Glomerular endothelial cell (primary cell): Measurements from ENCODE around the gene FAM76A. TPM values are rescaled to one million over a fixed set of nuclear protein-coding genes. Genes with fewer than 3 reads are reported as not detected.
"Not testable (repeated sequence)": the region's sequence is repeated elsewhere in the genome, so short reads cannot be mapped to it uniquely, and the experiment has no call there.

Experiments
- DNase-seq: peaks from one replicate; pipeline ENCODE4 v3.0.0-alpha.2; 2011; ENCODE audit warnings: low read depth, low spot score; ENCODE audit errors: extremely low read depth
- total RNA-seq: library from RNA; depleted of rRNA; stranded (reverse); fragments of >200 nt; gene quantifications from 2 replicates; pipeline ENCODE4 v1.2.3, GENCODE V29; 2015

The FAM76A gene
- total RNA-seq, 1 donor from 2014 or later, result 6.8 TPM

DNA sequence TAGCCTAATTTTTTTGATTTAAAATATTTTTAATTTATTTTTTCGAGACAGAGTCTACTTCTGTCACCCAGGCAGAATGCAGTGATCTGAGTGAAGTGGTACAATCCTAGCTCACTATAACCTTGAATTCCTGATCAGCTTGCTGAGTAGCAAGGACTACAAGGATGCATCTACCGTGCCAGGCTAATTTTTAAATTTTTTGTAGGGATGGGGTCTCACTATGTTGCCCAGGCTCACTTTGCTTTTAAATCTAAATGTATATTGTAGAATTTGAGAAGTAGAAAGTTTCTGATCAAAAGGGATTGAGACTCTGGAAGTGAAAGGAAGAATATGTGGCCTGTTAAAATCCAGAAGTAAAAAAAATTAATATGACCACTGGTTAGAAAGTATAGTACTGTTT is 48.9 kb downstream of the FAM76A start:
- no peak for DNase-seq

DNA sequence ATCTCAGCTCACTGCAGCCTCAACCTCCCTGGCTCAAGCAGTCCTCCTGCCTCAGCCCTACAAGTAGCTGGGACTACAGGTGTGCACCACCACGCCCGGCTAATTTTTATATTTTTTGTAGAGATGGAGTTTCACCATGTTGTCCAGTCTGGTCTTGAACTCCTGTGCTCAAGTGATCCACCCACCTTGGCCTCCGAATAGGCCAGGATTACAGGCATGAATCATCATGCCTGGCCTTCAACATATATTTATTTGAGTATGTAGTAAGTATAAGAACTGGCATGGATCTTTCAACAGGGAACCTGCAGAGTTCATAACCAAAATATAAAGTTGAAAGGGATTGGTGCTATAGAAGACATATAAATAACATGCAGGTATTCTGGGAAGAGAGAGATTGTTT is 49.6 kb downstream of the FAM76A start:
- not testable (repeated sequence) for DNase-seq

DNA sequence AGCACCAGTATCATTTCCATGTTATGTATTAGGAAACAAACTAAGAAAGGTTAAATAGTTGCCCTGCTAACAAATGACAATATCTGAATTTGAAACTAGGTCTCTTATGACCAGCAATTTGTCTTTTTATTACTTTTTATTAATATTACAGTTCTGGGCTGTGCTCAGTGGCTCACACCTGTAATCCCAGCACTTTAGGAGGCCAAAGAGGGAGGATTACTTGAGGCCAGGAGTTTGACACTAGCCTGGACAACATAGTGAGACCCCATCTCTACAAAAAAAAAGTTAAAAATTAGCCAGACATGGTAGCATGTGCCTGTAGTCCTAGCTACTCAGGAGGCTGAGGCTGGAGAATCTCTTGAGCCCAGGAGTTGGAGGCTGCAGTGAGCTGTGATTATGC is 50.5 kb downstream of the FAM76A start:
- not testable (repeated sequence) for DNase-seq

DNA sequence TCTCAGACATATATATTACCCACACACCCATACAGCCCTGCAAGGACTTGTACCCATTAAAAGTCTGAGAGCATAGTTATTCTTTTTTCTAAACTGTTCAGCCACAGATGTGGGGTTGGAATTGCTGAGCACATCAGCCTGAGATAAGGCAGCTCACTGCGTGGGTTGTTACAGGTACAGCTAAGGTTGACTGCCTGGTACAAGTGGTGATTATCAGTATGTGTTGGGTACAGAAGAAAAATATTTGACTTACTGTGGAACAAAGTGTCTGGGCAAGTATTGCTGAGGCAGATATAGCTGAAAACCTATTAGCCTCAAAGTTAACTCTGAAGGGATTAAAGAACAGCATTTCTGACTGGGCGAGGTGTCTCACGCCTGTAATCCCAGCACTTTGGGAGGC is 52.3 kb downstream of the FAM76A start:
- no peak for DNase-seq

DNA sequence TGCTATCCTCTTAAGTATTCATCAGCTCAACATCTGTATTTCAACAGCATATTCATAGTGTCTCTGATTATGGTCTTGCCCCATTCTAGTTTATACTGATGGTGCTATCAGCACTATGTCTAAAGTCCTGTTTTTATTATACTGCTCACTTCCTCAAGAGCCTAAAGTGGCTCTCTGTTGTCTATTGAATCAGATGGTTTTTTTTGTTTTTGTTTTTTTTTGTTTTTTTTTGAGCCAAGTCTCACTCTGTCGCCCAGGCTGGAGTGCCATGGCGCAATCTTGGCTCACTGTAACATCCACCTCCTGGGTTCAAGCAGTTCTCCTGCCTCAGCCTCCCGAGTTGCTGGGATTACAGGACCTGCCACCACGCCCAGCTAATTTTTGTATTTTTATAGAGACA is 53.4 kb downstream of the FAM76A start:
- DNase-seq, result no peak

DNA sequence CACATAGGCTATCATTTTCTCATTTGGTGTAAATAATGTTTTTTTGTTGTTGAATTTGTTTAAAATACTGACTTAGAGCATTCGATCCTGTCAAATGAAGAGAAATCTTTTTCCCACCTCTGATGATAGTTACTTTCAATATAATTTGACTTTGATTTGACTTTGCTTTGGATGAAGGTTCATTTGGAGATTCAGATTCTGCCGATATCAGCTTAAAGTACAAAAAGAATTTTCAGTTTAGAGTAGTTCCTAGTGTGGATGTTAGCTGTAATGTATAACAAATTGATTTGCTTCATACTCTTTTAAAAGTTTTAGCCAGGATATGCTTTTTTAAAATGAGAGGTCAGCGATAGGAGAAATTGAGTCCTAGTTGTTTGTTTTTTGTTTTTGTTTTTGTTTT is 57.2 kb downstream of the FAM76A start:
- DNase-seq, result no peak

DNA sequence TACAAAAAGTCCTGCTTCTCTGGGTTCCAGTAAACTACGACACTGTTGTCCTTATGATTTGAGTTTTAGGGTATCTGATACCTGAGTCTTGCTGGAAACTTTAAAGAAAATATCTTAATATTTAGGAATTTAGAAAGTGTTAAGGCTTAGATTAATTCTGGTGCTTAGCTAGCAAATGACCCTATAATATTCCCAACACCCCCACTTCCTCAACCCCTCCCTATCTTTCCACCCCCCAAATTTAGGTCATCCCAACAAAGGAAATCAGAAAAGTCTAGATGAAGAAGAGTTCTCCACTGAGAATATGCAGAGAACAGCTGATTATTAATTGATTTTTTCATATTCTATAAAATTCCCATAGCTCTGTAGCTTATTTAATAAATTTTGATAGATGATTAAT is 58.9 kb downstream of the FAM76A start:
- no peak for DNase-seq

DNA sequence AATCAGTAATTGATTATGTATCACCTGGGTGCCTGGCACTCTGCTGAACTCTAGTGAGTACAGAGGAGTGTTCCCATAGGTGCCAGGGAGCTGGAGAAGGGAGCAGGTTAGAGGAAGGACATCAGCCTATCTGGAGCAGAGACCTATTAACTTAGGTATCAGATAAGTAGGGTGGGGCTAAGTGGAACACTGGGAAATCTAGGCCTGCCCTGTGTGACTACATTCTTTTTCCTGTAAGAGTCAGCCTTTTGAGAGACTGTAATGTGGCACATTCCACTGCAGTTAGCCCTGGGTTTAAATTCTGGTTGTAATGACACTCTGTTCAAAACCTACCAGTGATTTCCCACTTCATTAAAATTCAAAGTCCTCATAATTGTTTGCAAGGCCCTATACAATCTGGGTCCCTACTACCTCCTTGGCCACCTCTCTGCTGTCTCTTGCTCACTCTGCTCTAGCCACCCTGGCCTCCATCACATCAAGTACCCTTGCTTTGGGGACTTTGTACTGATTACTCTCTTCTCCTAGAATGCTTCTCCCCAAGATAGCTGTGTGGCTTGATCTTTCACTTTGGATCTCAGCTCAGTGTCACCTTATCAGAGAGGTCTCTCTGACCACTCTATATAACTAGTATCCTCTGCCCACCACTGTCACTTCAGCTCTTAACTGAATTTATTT is 60.2 kb downstream of the FAM76A start:
- DNase-seq, result no peak

DNA sequence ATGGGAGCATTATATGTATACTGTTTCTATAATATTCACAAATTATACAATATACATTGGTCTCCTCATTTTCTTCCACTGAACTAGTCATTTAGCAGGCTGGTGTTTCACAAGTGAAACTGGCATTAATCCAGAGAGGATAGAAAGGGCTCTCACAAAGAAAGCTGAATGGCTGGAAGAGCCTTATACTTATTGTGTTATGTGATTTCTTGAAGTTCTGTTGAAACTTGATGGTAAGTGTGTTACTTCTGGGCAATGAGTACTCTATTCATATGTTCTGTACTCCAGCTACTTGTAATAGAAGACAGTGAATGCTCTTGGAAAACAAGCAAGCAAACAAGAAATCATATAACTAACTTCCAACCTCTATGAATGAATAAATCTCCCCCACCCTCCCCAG is 62.1 kb downstream of the FAM76A start:
- DNase-seq, result no peak

DNA sequence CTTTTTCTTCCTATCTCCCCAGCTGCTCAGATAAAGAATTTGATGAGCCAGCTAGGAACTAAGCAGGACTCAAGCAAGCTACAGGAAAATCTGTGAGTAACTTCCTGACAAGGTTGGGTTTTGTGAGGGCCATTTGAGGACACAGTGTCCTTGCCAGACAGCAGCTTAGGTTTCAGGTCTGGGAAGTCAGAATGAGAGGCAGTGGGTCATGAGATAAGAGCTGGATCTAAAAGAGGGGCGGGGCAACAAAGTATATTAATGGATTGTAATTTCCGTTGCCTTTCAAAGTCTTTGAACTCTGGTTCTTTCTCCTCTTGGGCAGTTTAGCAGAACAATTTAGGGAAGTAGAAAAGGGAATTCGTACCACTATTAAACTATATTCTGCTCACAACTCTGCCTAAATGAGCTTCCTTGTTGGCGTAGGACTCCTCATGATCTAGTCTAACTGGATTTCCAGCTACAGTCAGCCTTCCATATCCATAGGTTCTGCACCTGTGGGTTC is 63.8 kb downstream of the FAM76A start:
- DNase-seq, result peak; percentile 92

DNA sequence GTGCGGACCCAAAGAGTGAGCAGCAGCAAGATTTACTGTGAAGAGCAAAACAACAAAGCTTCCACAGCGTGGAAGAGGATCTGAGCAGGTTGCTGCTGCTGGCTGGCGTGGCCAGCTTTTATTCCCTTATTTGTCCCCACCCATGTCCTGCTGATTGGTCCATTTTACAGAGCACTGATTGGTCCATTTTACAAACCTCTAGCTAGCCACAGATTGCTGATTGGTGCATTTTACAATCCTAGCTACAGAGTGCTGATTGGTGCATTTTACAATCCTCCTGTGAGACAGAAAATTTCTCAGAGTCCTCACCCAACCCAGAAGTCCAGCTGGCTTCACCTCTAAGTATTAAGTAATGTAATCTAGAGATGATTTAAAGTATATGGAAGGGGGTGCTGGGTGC is 64.5 kb downstream of the FAM76A start:
- DNase-seq, result not testable (repeated sequence)

DNA sequence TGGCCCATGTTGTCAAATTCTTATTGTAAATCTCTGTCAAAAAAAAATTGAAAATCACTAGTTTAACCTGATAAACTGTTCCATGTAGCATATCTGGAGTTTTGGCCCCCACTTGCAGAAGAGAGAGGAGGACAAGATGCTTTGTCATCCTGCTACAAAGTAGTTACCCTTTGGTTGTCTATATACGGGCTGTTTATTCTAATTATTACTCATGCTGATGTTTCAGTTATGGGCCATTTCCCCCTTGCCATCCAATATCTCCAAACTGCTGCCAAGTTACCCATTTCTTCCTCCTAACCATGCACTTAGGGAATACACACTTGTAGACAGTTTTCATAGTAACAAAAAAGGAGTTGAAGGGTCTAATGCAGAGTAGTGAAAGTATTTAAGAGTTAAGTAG is 69.8 kb downstream of the FAM76A start:
- no peak for DNase-seq

DNA sequence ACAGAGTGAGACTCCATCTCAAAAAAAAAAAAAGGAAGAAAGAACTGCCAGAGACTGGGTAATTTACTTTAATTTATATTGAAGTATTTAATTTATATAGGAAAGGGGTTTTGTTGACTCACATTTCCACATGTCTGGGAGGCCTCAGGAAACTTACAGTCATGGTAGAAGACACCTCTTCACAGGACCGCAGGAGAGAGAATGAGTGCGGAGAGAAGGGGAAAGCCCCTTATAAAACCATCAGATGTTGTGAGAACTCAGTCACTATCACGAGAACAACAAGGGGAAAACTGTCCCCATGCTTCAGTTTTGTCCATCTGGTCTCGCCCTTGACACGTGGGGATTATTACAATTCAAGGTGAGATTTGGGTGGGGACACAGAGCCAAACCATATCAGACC is 79.0 kb downstream of the FAM76A start:
- no peak for DNase-seq

DNA sequence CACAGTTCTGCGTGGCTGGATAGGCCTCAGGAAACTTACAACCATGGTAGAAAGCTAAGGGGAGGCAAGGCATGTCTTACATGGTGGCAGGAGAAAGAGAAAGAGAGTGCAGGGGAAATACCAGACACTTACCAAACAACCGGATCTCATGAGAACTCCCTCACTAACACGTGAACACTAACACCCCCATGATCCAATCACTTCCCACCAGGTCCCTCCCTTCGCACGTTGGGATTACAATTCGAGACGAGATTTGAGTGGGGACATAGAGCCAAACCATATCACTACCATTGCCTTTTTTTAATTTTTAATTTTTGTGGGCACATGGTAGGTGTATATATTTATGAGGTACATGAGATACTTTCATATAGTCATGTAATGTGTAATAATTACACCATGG is 81.0 kb downstream of the FAM76A start:
- no peak for DNase-seq

DNA sequence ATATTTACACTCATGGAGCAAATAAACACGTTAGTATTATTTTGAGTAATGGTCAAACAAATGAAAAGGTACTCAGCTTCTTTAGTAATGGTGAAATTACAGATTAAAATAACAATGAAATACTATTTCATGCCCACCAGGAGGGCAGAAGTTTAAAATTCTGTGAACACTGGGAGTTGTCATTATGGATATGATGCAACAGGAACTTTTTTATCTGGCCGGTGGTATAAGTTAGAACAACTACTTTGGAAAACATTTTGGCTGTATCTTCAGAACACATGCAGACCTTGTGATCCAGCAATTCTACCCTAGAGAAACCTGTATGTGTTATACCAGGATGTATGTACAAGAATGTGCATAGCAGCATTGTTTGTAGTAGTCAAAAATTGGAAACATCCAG is 81.6 kb downstream of the FAM76A start:
- DNase-seq, result no peak

DNA sequence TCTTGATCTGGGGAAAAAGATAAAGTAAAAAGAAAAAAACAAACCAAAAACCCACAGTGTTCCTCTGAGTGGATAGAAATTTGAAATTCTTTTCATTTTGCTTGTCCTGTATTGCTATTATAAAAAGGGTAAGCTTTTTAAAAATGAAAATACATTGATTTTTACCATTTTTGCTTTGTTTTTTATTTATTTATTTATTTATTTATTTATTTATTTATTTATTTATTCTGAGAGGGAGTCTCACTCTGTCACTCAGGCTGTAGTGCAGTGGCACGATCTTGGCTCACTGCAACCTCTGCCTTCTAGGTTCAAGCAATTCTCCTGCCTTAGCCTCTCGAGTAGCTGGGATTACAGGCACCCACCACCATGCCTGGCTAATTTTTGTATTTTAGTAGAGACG is 82.4 kb downstream of the FAM76A start:
- DNase-seq, result not testable (repeated sequence)

DNA sequence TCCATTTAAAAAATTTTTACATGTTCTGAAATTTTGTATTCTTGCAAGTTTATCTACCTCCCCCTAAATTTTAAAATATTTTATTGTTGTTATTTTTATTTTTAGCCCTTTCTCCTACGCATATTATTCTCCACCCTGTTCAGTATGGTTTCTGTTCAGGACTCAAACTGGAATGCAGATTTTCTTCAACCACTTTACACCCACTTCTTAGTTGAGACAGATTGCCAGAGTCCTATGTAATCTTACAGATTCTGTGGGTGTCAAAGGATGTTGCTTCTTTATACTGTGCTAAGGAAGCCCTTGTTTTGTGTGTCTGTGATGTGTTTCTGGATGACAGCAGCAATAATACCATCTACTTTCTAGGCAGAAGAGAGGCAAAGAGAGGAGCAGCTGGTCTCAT is 84.1 kb downstream of the FAM76A start:
- no peak for DNase-seq

DNA sequence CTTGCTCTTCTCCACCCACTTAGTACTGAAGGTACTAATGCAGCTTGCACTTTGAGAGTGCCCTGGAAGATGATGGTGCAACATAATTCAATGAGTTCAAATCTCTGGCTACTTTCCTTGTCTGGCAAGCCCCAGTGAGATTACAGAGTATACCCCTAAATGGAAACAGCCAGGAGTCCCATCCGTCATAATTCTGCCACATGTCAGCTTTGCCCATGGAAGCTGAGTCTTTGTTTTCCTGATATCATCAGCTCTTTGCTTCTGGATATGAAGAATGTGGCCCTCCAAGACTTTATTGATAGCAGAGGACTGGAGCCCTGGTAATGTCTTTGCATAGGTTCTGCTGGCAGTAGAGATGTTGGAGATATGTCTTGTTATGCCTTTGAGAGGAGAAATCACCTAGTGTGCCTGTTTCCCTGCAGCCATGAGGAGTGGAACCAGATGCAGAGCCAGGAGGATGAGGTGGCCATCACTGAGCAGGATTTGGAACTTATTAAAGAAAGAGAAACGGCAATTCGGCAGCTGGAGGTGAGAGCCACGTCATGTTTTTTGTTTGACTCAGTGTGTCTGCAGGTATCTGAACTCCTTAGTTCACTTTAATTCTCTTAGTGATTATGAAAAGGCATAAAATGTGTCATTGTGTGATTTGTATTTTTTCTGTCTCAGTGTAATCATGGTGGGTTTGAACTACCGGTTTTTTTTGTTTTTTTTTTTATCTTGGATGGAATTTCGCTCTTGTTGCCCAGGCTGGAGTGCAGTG is 86.2 kb downstream of the FAM76A start:
- no peak for DNase-seq
